H9 (cell line): ENCODE measurements around the gene GOT1. TPM values are rescaled to one million over a fixed set of nuclear protein-coding genes. Genes with fewer than 3 reads are reported as not detected.

Source experiments
- DNase-seq: peaks from one replicate; pipeline ENCODE4 v3.0.0-alpha.2; 2017
- H2AFZ ChIP-seq: one replicate; pipeline ENCODE4 v1.6.1; 2013; ENCODE audit warnings: mild to moderate bottlenecking, low read length, control low read depth, moderate library complexity
- H2AK5ac ChIP-seq: 2 replicates; pipeline ENCODE4 v1.6.1; 2013; ENCODE audit warnings: low read length, control low read depth, mixed read lengths; ENCODE audit not compliant: insufficient read length
- H2BK120ac ChIP-seq: one replicate; pipeline ENCODE4 v1.6.1; 2013; ENCODE audit warnings: low read depth, mild to moderate bottlenecking, low read length, control low read depth, inconsistent platforms; ENCODE audit not compliant: poor library complexity, severe bottlenecking
- H2BK12ac ChIP-seq: 2 replicates; pipeline ENCODE4 v1.6.1; 2013; ENCODE audit warnings: low read length, control low read depth, mixed read lengths, low read depth; ENCODE audit not compliant: insufficient read length
- H2BK15ac ChIP-seq: 2 replicates; pipeline ENCODE4 v1.6.1; 2013; ENCODE audit warnings: low read depth, low read length, control low read depth
- H2BK20ac ChIP-seq: one replicate; pipeline ENCODE4 v1.6.1; 2013; ENCODE audit warnings: low read depth, mild to moderate bottlenecking, low read length, control low read depth, inconsistent platforms; ENCODE audit not compliant: poor library complexity, severe bottlenecking
- H2BK5ac ChIP-seq: 2 replicates; pipeline ENCODE4 v1.6.1; 2013; ENCODE audit warnings: low read length, control low read depth, mixed read lengths; ENCODE audit not compliant: insufficient read length
- H3K14ac ChIP-seq: 2 replicates; pipeline ENCODE4 v1.6.1; 2013; ENCODE audit warnings: low read length, control low read depth; ENCODE audit not compliant: insufficient read depth
- H3K18ac ChIP-seq: 2 replicates; pipeline ENCODE4 v1.6.1; 2013; ENCODE audit warnings: low read depth, mild to moderate bottlenecking, mixed read lengths, low read length, control low read depth; ENCODE audit not compliant: insufficient read length
- H3K23ac ChIP-seq: 2 replicates; pipeline ENCODE4 v1.6.1; 2013; ENCODE audit warnings: low read length, control low read depth, mixed read lengths, low read depth; ENCODE audit not compliant: insufficient read length
- H3K23me2 ChIP-seq: 2 replicates; pipeline ENCODE4 v1.6.1; 2013; ENCODE audit warnings: low read depth, mild to moderate bottlenecking, mixed read lengths, low read length, control low read depth; ENCODE audit not compliant: insufficient read length, poor library complexity, severe bottlenecking
- H3K27ac ChIP-seq: 2 replicates; pipeline ENCODE4 v1.5.1; 2013; ENCODE audit warnings: low read length, control low read depth, mixed read lengths, low read depth; ENCODE audit not compliant: insufficient read length
- H3K27me3 ChIP-seq: 2 replicates; pipeline ENCODE4 v1.6.1; 2013; ENCODE audit warnings: low read length, control low read depth, inconsistent platforms; ENCODE audit not compliant: insufficient read depth
- H3K4ac ChIP-seq: 2 replicates; pipeline ENCODE4 v1.6.1; 2013; ENCODE audit warnings: low read depth, mild to moderate bottlenecking, control low read depth, inconsistent platforms, low read length, moderate library complexity
- H3K4me1 ChIP-seq: 2 replicates; pipeline ENCODE4 v1.6.1; 2013; ENCODE audit warnings: low read length, control low read depth, inconsistent platforms; ENCODE audit not compliant: insufficient read depth
- H3K4me2 ChIP-seq: 2 replicates; pipeline ENCODE4 v1.6.1; 2013; ENCODE audit warnings: low read length, control low read depth, mixed read lengths; ENCODE audit not compliant: insufficient read length, insufficient read depth
- H3K56ac ChIP-seq: 2 replicates; pipeline ENCODE4 v1.6.1; 2013; ENCODE audit warnings: low read depth, mild to moderate bottlenecking, mixed read lengths, low read length, control low read depth; ENCODE audit not compliant: insufficient read length
- H3K79me1 ChIP-seq: 2 replicates; pipeline ENCODE4 v1.6.1; 2013; ENCODE audit warnings: low read depth, mild to moderate bottlenecking, moderate library complexity, low read length, control low read depth, inconsistent platforms; ENCODE audit not compliant: insufficient read depth, poor library complexity, severe bottlenecking
- H3K79me2 ChIP-seq: 2 replicates; pipeline ENCODE4 v1.6.1; 2013; ENCODE audit warnings: low read length, control low read depth, inconsistent platforms; ENCODE audit not compliant: insufficient read depth
- H3K9ac ChIP-seq: 2 replicates; pipeline ENCODE4 v1.6.1; 2013; ENCODE audit warnings: low read length, control low read depth, mixed read lengths; ENCODE audit not compliant: insufficient read length; ENCODE audit errors: extremely low read depth
- H3K9me3 ChIP-seq: one replicate; pipeline ENCODE4 v1.6.1; 2013; ENCODE audit warnings: low read depth, low read length, inconsistent platforms; ENCODE audit not compliant: control insufficient read depth
- H3T11ph ChIP-seq: one replicate; pipeline ENCODE4 v1.6.1; 2013; ENCODE audit warnings: mild to moderate bottlenecking, low read length, control low read depth, inconsistent platforms
- H4K20me1 ChIP-seq: one replicate; pipeline ENCODE4 v1.6.1; 2013; ENCODE audit not compliant: control insufficient read depth, insufficient read length, insufficient read depth
- H4K5ac ChIP-seq: 2 replicates; pipeline ENCODE4 v1.6.1; 2013; ENCODE audit warnings: low read depth, mild to moderate bottlenecking, mixed read lengths, low read length, control low read depth; ENCODE audit not compliant: insufficient read length
- H4K8ac ChIP-seq: replicated peaks from 2 replicates; pipeline ENCODE4 v1.6.1; 2013; ENCODE audit warnings: low read length, control low read depth, mixed read lengths, low read depth; ENCODE audit not compliant: insufficient read length
- H4K91ac ChIP-seq: 2 replicates; pipeline ENCODE4 v1.6.1; 2013; ENCODE audit warnings: low read depth, mild to moderate bottlenecking, moderate library complexity, mixed read lengths, low read length, control low read depth; ENCODE audit not compliant: insufficient read length
- H3K27ac Mint-ChIP-seq, 3 experiments: 2 replicates in 2 of 3; 3 replicates in 1 of 3; pipeline ENCODE4 v1.8.0; 2020 to 2021; ENCODE audit warnings: mixed read lengths in 3 of 3, mild to moderate bottlenecking in 1 of 3, moderate library complexity in 1 of 3
- H3K27me3 Mint-ChIP-seq: 2 replicates; pipeline ENCODE4 v1.8.0; 2021; ENCODE audit warnings: low read depth, mild to moderate bottlenecking, moderate library complexity, mixed read lengths
- H3K36me3 Mint-ChIP-seq, 3 experiments: 2 replicates in 2 of 3; 3 replicates in 1 of 3; pipeline ENCODE4 v1.8.0; 2020 to 2021; ENCODE audit warnings: low read depth in 3 of 3, mixed read lengths in 3 of 3; ENCODE audit not compliant: insufficient read depth in 1 of 3
- H3K4me1 Mint-ChIP-seq, 2 experiments: 2 replicates each; pipeline ENCODE4 v1.8.0; 2020; ENCODE audit warnings: mixed read lengths in 2 of 2
- H3K4me3 Mint-ChIP-seq, 2 experiments: 2 replicates in 1 of 2; 3 replicates in 1 of 2; pipeline ENCODE4 v1.8.0; 2020 to 2021; ENCODE audit warnings: mild to moderate bottlenecking in 2 of 2, mixed read lengths in 2 of 2, moderate library complexity in 1 of 2
- H3K9me3 Mint-ChIP-seq, 2 experiments: 2 replicates in 1 of 2; 3 replicates in 1 of 2; pipeline ENCODE4 v1.8.0; 2020; ENCODE audit warnings: mild to moderate bottlenecking in 2 of 2, mixed read lengths in 2 of 2, moderate library complexity in 1 of 2
- CTCF ChIP-seq: fragments of 200-600 bp; sonication (generic); conservative IDR thresholded peaks from 3 replicates; pipeline ENCODE4 v1.8.0; 2021; ENCODE audit warnings: antibody characterized with exemption, mild to moderate bottlenecking
- WGBS: extraction: QIAGEN DNeasy Blood & Tissue Kit; methylation state at CpG from one replicate; pipeline ENCODE4 v1.1.7; 2013; ENCODE audit warnings: missing lambda C conversion rate, low lambda C conversion rate, mixed read lengths; ENCODE audit not compliant: insufficient read length; ENCODE audit errors: extremely low coverage; 5-methylcytosine and 5-hydroxymethylcytosine counted together
- total RNA-seq: library from RNA; stranded (reverse); gene quantifications from 2 replicates; pipeline ENCODE4 v1.2.1, GENCODE V29; 2021

The GOT1 gene
- total RNA-seq, 1 experiment from 2014 or later = 43.3 TPM

GRCh38 chr10:99444383-99445045 is 14.1 kb upstream of the GOT1 start:
- Histone ChIP-seq H2BK120ac (no peak overlapping the region), H4K91ac (no peak overlapping the region), H3K14ac (no peak overlapping the region), H3K27me3 (no peaks in the 10 kb centered on the region), H2BK20ac (no peak overlapping the region), H2AK5ac (no peak overlapping the region), H3K23me2 (no peaks in the 10 kb centered on the region), H3K4me2 (no peak overlapping the region), H3K4ac (no peak overlapping the region), H3K9me3 (no peaks in the 10 kb centered on the region), H4K20me1 (no peaks in the 10 kb centered on the region), H2BK12ac (no peak overlapping the region), H3K79me2 (no peaks in the 10 kb centered on the region), H3K9ac (no peak overlapping the region), H2BK15ac (no peak overlapping the region), H3K79me1 (no peaks in the 10 kb centered on the region), H3K23ac (no peak overlapping the region), H3K18ac (no peak overlapping the region), H4K8ac (no peak overlapping the region), H2AFZ (no peak overlapping the region), H4K5ac (no peak overlapping the region), H3T11ph (no peak overlapping the region), H3K4me1 (no peaks in the 10 kb centered on the region), H3K56ac (no peak overlapping the region), H2BK5ac (no peak overlapping the region), H3K27ac (no peak overlapping the region)
- no CpG with 5 or more reads among the region's 16 CpGs for WGBS
- peaks cover 4 to 9% of the 10 kb centered on the region in 2 experiments for H3K4me1 Mint-ChIP-seq
- no peaks in the 10 kb centered on the region for H3K36me3 Mint-ChIP-seq
- H3K27ac Mint-ChIP-seq = 0 out of 7 replicates have a peak overlapping the region, but pooled peaks of 1 of the 3 experiments have one; percentile 9
- no peak for TF ChIP-seq CTCF
- H3K9me3 Mint-ChIP-seq = no peaks in the 10 kb centered on the region
- no peak overlapping the region for H3K4me3 Mint-ChIP-seq
- peaks cover 2% of the 10 kb centered on the region for H3K27me3 Mint-ChIP-seq
- no peak for DNase-seq
